ENCODE data around the gene SUCO.

The SUCO gene

DNA sequence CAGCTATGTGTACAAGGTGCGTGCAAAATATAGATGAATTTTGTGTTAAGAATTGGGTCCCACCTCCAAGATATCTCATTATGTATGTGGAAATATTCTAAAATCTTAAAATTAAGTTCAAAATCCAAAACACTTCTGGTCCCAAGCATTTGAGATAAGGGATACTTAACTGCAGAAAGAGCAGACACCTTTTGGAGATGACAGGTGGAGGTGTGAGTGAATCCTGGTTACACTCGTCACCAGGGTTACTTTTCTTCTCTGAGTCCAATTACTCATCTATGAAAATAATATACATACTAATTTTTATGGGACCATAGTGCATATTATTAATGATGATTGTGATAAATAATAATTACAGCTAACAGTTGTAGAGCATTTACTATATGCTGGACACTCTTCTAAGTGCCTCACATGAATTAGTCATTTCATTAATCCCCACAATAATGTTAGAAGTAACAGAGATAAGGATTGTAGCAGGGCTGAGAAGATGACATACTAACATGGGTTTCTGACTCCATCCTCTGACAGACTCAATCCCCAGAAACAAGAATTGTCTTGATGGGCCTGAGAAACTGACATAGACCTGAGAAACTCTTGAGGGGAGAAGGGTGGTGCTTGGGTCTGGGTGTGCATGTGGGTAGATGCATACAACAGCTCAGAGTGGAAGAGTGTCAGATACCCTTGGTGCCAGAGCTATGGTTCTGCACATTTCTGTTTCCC is 117.7 kb downstream of the SUCO start:
- Histone ChIP-seq H3K9me3 (ENCODE audit: insufficient read depth, low read depth, low read length) (no peaks in the 10 kb centered on the region), H3K36me3 (ENCODE audit: insufficient read depth, low read length) (no peaks in the 10 kb centered on the region), H3K27ac (ENCODE audit: low read depth, low read length) (no peak overlapping the region), H3K4me3 (ENCODE audit: low read length) (no peak overlapping the region), H3K9ac (ENCODE audit: low read depth, low read length) (no peak overlapping the region), H3K27me3 (ENCODE audit: insufficient read depth, low read length) (no peaks in the 10 kb centered on the region), H3K4me1 (ENCODE audit: insufficient read depth, low read length) (no peaks in the 10 kb centered on the region)
- WGBS: no CpG with 5 or more reads among the region's 2 CpGs

DNA sequence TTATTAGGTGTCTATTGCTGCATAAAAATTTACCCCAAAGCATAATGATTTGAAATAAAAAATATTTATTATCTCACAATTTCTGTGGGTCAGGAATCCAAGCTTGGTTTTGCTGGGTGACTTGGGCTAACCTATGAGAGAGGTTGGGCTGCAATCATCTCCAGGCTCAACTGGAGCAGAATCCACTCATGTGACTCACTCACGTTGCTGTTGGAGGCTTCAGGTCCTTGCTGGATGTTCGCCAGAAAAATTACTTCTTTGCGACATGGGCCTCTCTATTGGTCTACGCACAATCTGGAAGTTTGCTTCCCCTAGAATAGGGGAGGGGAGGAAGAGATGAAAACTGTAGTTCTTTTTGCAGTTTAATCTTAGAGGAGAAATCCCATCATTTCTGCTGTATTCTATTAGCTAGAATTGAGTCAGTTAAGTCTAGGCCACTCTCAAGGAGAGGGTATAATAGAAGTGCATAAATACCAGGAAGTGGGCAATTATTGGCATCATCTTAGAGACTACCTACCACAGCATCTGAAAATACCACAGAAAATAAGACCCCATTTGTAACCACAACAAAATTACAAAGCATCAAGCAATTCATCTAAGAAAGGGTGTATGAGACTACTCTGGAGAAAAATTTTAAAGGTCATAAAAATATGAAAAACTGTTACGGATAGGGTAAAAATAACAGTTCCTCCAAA is 120.2 kb downstream of the SUCO start:
- Histone ChIP-seq H3K27ac (ENCODE audit: low read depth, low read length) (no peak overlapping the region), H3K9me3 (ENCODE audit: insufficient read depth, low read depth, low read length) (no peaks in the 10 kb centered on the region), H3K4me1 (ENCODE audit: insufficient read depth, low read length) (no peaks in the 10 kb centered on the region), H3K27me3 (ENCODE audit: insufficient read depth, low read length) (no peaks in the 10 kb centered on the region), H3K36me3 (ENCODE audit: insufficient read depth, low read length) (no peaks in the 10 kb centered on the region), H3K4me3 (ENCODE audit: low read length) (no peak overlapping the region), H3K9ac (ENCODE audit: low read depth, low read length) (no peak overlapping the region)
- WGBS: 83% methylated on average over 4 of the region's 5 CpGs

DNA sequence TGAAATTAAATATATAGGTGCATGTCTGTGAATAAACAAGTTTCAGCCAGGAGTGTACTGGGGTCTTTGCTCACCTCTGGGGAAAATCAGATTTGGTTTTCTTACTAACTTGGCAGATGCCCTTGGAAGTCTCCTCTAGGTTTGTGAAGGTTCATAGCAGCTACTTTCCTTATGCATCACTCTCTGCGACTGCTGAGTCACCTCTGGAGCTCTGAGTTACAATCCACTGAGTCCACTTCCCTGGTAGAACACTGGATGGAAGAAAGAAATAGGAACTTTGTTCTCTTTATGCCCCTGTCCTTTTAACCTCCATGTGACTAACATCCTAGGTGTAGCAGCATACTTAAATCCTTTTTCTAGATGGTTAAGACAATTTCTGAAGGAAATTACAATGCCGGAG is 121.6 kb downstream of the SUCO start:
- H3K27me3 ChIP-seq (ENCODE audit: insufficient read depth, low read length): no peaks in the 10 kb centered on the region
- H3K4me1 ChIP-seq (ENCODE audit: insufficient read depth, low read length): no peaks in the 10 kb centered on the region
- no peaks in the 10 kb centered on the region for H3K36me3 ChIP-seq (ENCODE audit: insufficient read depth, low read length)
- no peak overlapping the region for H3K4me3 ChIP-seq (ENCODE audit: low read length)
- 91% methylated on average over 1 of the region's 2 CpGs for WGBS
- no peak overlapping the region for H3K9ac ChIP-seq (ENCODE audit: low read depth, low read length)
- H3K9me3 ChIP-seq (ENCODE audit: insufficient read depth, low read depth, low read length): no peaks in the 10 kb centered on the region
- H3K27ac ChIP-seq (ENCODE audit: low read depth, low read length): no peak overlapping the region

DNA sequence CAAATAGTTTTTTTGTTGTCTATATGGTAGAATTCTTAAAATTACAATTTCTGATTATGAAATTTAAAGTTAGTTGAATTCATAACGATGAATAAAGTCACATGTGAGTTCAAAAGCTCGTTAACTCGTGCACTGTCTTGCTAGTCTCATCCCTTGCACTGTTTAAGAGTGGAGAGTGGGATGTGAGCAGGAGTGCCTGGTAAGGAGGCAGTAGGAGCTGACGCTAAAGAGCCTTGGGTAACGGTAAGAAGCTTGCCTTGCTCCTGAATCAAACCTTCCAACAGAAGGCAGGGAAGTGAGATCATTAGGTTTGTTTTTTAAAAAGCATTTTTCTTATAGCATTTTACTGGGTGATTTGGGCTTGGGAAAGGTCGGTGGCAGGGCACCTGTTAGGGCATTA is 123.6 kb downstream of the SUCO start:
- H3K4me1 ChIP-seq (ENCODE audit: insufficient read depth, low read length): no peaks in the 10 kb centered on the region
- no peaks in the 10 kb centered on the region for H3K27me3 ChIP-seq (ENCODE audit: insufficient read depth, low read length)
- WGBS: 92% methylated on average over 6 of the region's 6 CpGs
- H3K4me3 ChIP-seq (ENCODE audit: low read length): no peak overlapping the region
- H3K9ac ChIP-seq (ENCODE audit: low read depth, low read length): no peak overlapping the region
- H3K36me3 ChIP-seq (ENCODE audit: insufficient read depth, low read length): no peaks in the 10 kb centered on the region
- H3K9me3 ChIP-seq (ENCODE audit: insufficient read depth, low read depth, low read length): no peaks in the 10 kb centered on the region
- H3K27ac ChIP-seq (ENCODE audit: low read depth, low read length): no peak overlapping the region

DNA sequence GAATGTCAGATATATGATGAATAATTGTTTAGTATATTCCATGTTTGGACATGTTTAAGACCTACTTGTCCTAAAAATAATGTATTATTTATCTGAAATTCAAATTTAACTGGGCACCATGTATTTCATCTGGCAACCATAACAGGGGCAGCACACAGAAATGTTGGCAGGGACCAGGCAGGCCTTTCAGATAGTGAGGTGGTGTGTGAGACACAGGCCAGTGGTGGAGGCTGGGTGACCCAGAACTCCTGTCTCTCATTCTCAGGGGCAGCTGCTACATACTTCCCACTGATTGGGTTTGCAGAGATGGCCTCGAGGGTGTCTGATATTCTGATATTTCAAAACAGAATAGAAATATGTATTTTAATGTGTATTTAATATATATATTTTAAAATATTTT is 124.6 kb downstream of the SUCO start:
- 100% methylated on average over 1 of the region's 1 CpG for WGBS
- no peak overlapping the region for H3K4me3 ChIP-seq (ENCODE audit: low read length)
- no peaks in the 10 kb centered on the region for H3K9me3 ChIP-seq (ENCODE audit: insufficient read depth, low read depth, low read length)
- no peak overlapping the region for H3K9ac ChIP-seq (ENCODE audit: low read depth, low read length)
- H3K27me3 ChIP-seq (ENCODE audit: insufficient read depth, low read length): no peaks in the 10 kb centered on the region
- H3K36me3 ChIP-seq (ENCODE audit: insufficient read depth, low read length): no peaks in the 10 kb centered on the region
- no peak overlapping the region for H3K27ac ChIP-seq (ENCODE audit: low read depth, low read length)
- no peaks in the 10 kb centered on the region for H3K4me1 ChIP-seq (ENCODE audit: insufficient read depth, low read length)

DNA sequence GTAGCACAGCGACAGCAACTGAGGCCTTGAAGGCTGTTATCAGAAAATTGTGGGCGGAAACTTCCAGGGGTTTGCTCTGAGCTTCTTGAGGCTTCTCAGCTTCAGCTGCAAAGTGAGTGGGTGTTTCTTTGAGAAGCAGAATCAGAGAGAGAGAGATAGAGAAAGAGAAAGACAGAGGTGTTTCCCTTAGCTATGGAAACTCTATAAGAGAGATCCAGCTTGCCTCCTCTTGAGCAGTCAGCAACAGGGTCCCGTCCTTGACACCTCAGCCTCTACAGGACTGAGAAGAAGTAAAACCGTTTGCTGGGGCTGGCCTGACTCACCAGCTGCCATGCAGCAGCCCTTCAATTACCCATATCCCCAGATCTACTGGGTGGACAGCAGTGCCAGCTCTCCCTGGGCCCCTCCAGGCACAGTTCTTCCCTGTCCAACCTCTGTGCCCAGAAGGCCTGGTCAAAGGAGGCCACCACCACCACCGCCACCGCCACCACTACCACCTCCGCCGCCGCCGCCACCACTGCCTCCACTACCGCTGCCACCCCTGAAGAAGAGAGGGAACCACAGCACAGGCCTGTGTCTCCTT is 126.0 kb downstream of the SUCO start, which contains the start of gene FASLG:
TSS of gene FASLG (plus strand) at position 233 of the 583 bp plus-strand sequence. CDS start at position 332, 99 bp downstream.
- Histone ChIP-seq H3K9ac (ENCODE audit: low read depth, low read length) (no peak within 1 kb of the TSS), H3K4me1 (ENCODE audit: insufficient read depth, low read length) (no peaks in the 10 kb centered on the region), H3K9me3 (ENCODE audit: insufficient read depth, low read depth, low read length) (no peaks in the 10 kb centered on the region), H3K36me3 (ENCODE audit: insufficient read depth, low read length) (no peaks in the 10 kb centered on the region), H3K4me3 (ENCODE audit: low read length) (no peak within 1 kb of the TSS), H3K27ac (ENCODE audit: low read depth, low read length) (no peak within 1 kb of the TSS), H3K27me3 (ENCODE audit: insufficient read depth, low read length) (no peaks in the 10 kb centered on the region)
- WGBS: 95% methylated on average over 11 of the region's 11 CpGs

DNA sequence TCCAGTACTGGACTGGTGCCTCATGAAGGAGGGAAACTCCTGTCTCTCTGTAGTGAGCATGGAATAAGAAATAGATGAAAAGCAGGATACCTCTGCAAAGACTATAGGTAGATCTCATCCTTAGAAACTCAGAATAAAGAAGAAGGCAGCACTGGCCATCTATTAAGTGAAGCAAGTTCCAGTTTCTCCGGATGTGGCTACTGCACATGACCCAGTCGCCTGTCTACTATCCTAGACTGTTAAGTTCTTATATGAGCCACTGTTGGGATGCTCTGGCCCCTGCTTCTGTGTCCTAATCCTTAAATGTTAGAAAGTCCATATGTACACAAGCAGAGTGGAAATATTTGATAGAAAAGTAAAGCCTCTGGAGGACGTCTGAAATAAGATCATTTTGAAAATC is 128.2 kb downstream of the SUCO start:
- no peaks in the 10 kb centered on the region for H3K27me3 ChIP-seq (ENCODE audit: insufficient read depth, low read length)
- H3K9me3 ChIP-seq (ENCODE audit: insufficient read depth, low read depth, low read length): no peaks in the 10 kb centered on the region
- 89% methylated on average over 3 of the region's 3 CpGs for whole genome bisulfite sequencing
- H3K36me3 ChIP-seq (ENCODE audit: insufficient read depth, low read length): no peaks in the 10 kb centered on the region
- H3K27ac ChIP-seq (ENCODE audit: low read depth, low read length): no peak overlapping the region
- H3K9ac ChIP-seq (ENCODE audit: low read depth, low read length): no peak overlapping the region
- H3K4me3 ChIP-seq (ENCODE audit: low read length): no peak overlapping the region
- H3K4me1 ChIP-seq (ENCODE audit: insufficient read depth, low read length): no peaks in the 10 kb centered on the region
